ENCODE results near the gene ZNF236.

ZNF236 gene

GRCh38 chr18:77001041-77001440 lies 178.7 kb downstream of the ZNF236 start:
- no peak for TF ChIP-seq CTCF (conservative IDR thresholded peaks at IDR 0.05)
- no peak overlapping the region; the same call in 1 of the 2 replicates for H3K27ac ChIP-seq

- no peak overlapping the region for H3K27ac ChIP-seq
- TF ChIP-seq CTCF (conservative IDR thresholded peaks at IDR 0.05), result no peak
Measured at GRCh38 chr18:77001979-77002378, 179.6 kb downstream of the ZNF236 start.

GRCh38 chr18:77002496-77002895 lies 180.1 kb downstream of the ZNF236 start:
- H3K27ac ChIP-seq, result no peak overlapping the region
- no peak for TF ChIP-seq CTCF (conservative IDR thresholded peaks at IDR 0.05)

- TF ChIP-seq CTCF (conservative IDR thresholded peaks at IDR 0.05), result no peak
- H3K27ac ChIP-seq, result no peak overlapping the region
Measured at GRCh38 chr18:77003316-77003715, 181.0 kb downstream of the ZNF236 start.

- H3K27ac ChIP-seq, result no peak overlapping the region
Measured at GRCh38 chr18:77004555-77005380, 182.4 kb downstream of the ZNF236 start.

GRCh38 chr18:77005651-77006195 lies 183.4 kb downstream of the ZNF236 start:
- no peak overlapping the region for H3K27ac ChIP-seq
- TF ChIP-seq CTCF (conservative IDR thresholded peaks at IDR 0.05), result no peak

More at GRCh38 chr18:77004555-77005380, 182.4 kb downstream of the ZNF236 start:
- no peak for TF ChIP-seq CTCF (conservative IDR thresholded peaks at IDR 0.05)

- no peak for TF ChIP-seq CTCF (conservative IDR thresholded peaks at IDR 0.05)
- no peak overlapping the region for H3K27ac ChIP-seq
Measured at GRCh38 chr18:77006305-77007175, 184.2 kb downstream of the ZNF236 start.
